H9 (cell line): Measurements from ENCODE around the gene NDUFA1. TPM values are rescaled to one million over a fixed set of nuclear protein-coding genes. Genes with fewer than 3 reads are reported as not detected.
A peak's percentile ranks its signal among the peaks of the same experiment; 100 is the strongest.

Experiments
- DNase-seq: peaks from one replicate; pipeline ENCODE4 v3.0.0-alpha.2; 2017
- H2AFZ ChIP-seq: one replicate; pipeline ENCODE4 v1.6.1; 2013; ENCODE audit warnings: mild to moderate bottlenecking, low read length, control low read depth, moderate library complexity
- H2AK5ac ChIP-seq: 2 replicates; pipeline ENCODE4 v1.6.1; 2013; ENCODE audit warnings: low read length, control low read depth, mixed read lengths; ENCODE audit not compliant: insufficient read length
- H2BK120ac ChIP-seq: one replicate; pipeline ENCODE4 v1.6.1; 2013; ENCODE audit warnings: low read depth, mild to moderate bottlenecking, low read length, control low read depth, inconsistent platforms; ENCODE audit not compliant: poor library complexity, severe bottlenecking
- H2BK12ac ChIP-seq: 2 replicates; pipeline ENCODE4 v1.6.1; 2013; ENCODE audit warnings: low read length, control low read depth, mixed read lengths, low read depth; ENCODE audit not compliant: insufficient read length
- H2BK15ac ChIP-seq: 2 replicates; pipeline ENCODE4 v1.6.1; 2013; ENCODE audit warnings: low read depth, low read length, control low read depth
- H2BK20ac ChIP-seq: one replicate; pipeline ENCODE4 v1.6.1; 2013; ENCODE audit warnings: low read depth, mild to moderate bottlenecking, low read length, control low read depth, inconsistent platforms; ENCODE audit not compliant: poor library complexity, severe bottlenecking
- H2BK5ac ChIP-seq: 2 replicates; pipeline ENCODE4 v1.6.1; 2013; ENCODE audit warnings: low read length, control low read depth, mixed read lengths; ENCODE audit not compliant: insufficient read length
- H3K14ac ChIP-seq: 2 replicates; pipeline ENCODE4 v1.6.1; 2013; ENCODE audit warnings: low read length, control low read depth; ENCODE audit not compliant: insufficient read depth
- H3K18ac ChIP-seq: 2 replicates; pipeline ENCODE4 v1.6.1; 2013; ENCODE audit warnings: low read depth, mild to moderate bottlenecking, mixed read lengths, low read length, control low read depth; ENCODE audit not compliant: insufficient read length
- H3K23ac ChIP-seq: 2 replicates; pipeline ENCODE4 v1.6.1; 2013; ENCODE audit warnings: low read length, control low read depth, mixed read lengths, low read depth; ENCODE audit not compliant: insufficient read length
- H3K23me2 ChIP-seq: 2 replicates; pipeline ENCODE4 v1.6.1; 2013; ENCODE audit warnings: low read depth, mild to moderate bottlenecking, mixed read lengths, low read length, control low read depth; ENCODE audit not compliant: insufficient read length, poor library complexity, severe bottlenecking
- H3K27ac ChIP-seq: 2 replicates; pipeline ENCODE4 v1.5.1; 2013; ENCODE audit warnings: low read length, control low read depth, mixed read lengths, low read depth; ENCODE audit not compliant: insufficient read length
- H3K27me3 ChIP-seq: 2 replicates; pipeline ENCODE4 v1.6.1; 2013; ENCODE audit warnings: low read length, control low read depth, inconsistent platforms; ENCODE audit not compliant: insufficient read depth
- H3K4ac ChIP-seq: 2 replicates; pipeline ENCODE4 v1.6.1; 2013; ENCODE audit warnings: low read depth, mild to moderate bottlenecking, control low read depth, inconsistent platforms, low read length, moderate library complexity
- H3K4me1 ChIP-seq: 2 replicates; pipeline ENCODE4 v1.6.1; 2013; ENCODE audit warnings: low read length, control low read depth, inconsistent platforms; ENCODE audit not compliant: insufficient read depth
- H3K4me2 ChIP-seq: 2 replicates; pipeline ENCODE4 v1.6.1; 2013; ENCODE audit warnings: low read length, control low read depth, mixed read lengths; ENCODE audit not compliant: insufficient read length, insufficient read depth
- H3K56ac ChIP-seq: 2 replicates; pipeline ENCODE4 v1.6.1; 2013; ENCODE audit warnings: low read depth, mild to moderate bottlenecking, mixed read lengths, low read length, control low read depth; ENCODE audit not compliant: insufficient read length
- H3K79me1 ChIP-seq: 2 replicates; pipeline ENCODE4 v1.6.1; 2013; ENCODE audit warnings: low read depth, mild to moderate bottlenecking, moderate library complexity, low read length, control low read depth, inconsistent platforms; ENCODE audit not compliant: insufficient read depth, poor library complexity, severe bottlenecking
- H3K79me2 ChIP-seq: 2 replicates; pipeline ENCODE4 v1.6.1; 2013; ENCODE audit warnings: low read length, control low read depth, inconsistent platforms; ENCODE audit not compliant: insufficient read depth
- H3K9ac ChIP-seq: 2 replicates; pipeline ENCODE4 v1.6.1; 2013; ENCODE audit warnings: low read length, control low read depth, mixed read lengths; ENCODE audit not compliant: insufficient read length; ENCODE audit errors: extremely low read depth
- H3K9me3 ChIP-seq: one replicate; pipeline ENCODE4 v1.6.1; 2013; ENCODE audit warnings: low read depth, low read length, inconsistent platforms; ENCODE audit not compliant: control insufficient read depth
- H3T11ph ChIP-seq: one replicate; pipeline ENCODE4 v1.6.1; 2013; ENCODE audit warnings: mild to moderate bottlenecking, low read length, control low read depth, inconsistent platforms
- H4K20me1 ChIP-seq: one replicate; pipeline ENCODE4 v1.6.1; 2013; ENCODE audit not compliant: control insufficient read depth, insufficient read length, insufficient read depth
- H4K5ac ChIP-seq: 2 replicates; pipeline ENCODE4 v1.6.1; 2013; ENCODE audit warnings: low read depth, mild to moderate bottlenecking, mixed read lengths, low read length, control low read depth; ENCODE audit not compliant: insufficient read length
- H4K8ac ChIP-seq: replicated peaks from 2 replicates; pipeline ENCODE4 v1.6.1; 2013; ENCODE audit warnings: low read length, control low read depth, mixed read lengths, low read depth; ENCODE audit not compliant: insufficient read length
- H4K91ac ChIP-seq: 2 replicates; pipeline ENCODE4 v1.6.1; 2013; ENCODE audit warnings: low read depth, mild to moderate bottlenecking, moderate library complexity, mixed read lengths, low read length, control low read depth; ENCODE audit not compliant: insufficient read length
- H3K27ac Mint-ChIP-seq, 3 experiments: 2 replicates in 2 of 3; 3 replicates in 1 of 3; pipeline ENCODE4 v1.8.0; 2020 to 2021; ENCODE audit warnings: mixed read lengths in 3 of 3, mild to moderate bottlenecking in 1 of 3, moderate library complexity in 1 of 3
- H3K27me3 Mint-ChIP-seq: 2 replicates; pipeline ENCODE4 v1.8.0; 2021; ENCODE audit warnings: low read depth, mild to moderate bottlenecking, moderate library complexity, mixed read lengths
- H3K36me3 Mint-ChIP-seq, 3 experiments: 2 replicates in 2 of 3; 3 replicates in 1 of 3; pipeline ENCODE4 v1.8.0; 2020 to 2021; ENCODE audit warnings: low read depth in 3 of 3, mixed read lengths in 3 of 3; ENCODE audit not compliant: insufficient read depth in 1 of 3
- H3K4me1 Mint-ChIP-seq, 2 experiments: 2 replicates each; pipeline ENCODE4 v1.8.0; 2020; ENCODE audit warnings: mixed read lengths in 2 of 2
- H3K4me3 Mint-ChIP-seq, 2 experiments: 2 replicates in 1 of 2; 3 replicates in 1 of 2; pipeline ENCODE4 v1.8.0; 2020 to 2021; ENCODE audit warnings: mild to moderate bottlenecking in 2 of 2, mixed read lengths in 2 of 2, moderate library complexity in 1 of 2
- H3K9me3 Mint-ChIP-seq, 2 experiments: 2 replicates in 1 of 2; 3 replicates in 1 of 2; pipeline ENCODE4 v1.8.0; 2020; ENCODE audit warnings: mild to moderate bottlenecking in 2 of 2, mixed read lengths in 2 of 2, moderate library complexity in 1 of 2
- CTCF ChIP-seq: fragments of 200-600 bp; sonication (generic); conservative IDR thresholded peaks from 3 replicates; pipeline ENCODE4 v1.8.0; 2021; ENCODE audit warnings: antibody characterized with exemption, mild to moderate bottlenecking
- WGBS: extraction: QIAGEN DNeasy Blood & Tissue Kit; methylation state at CpG from one replicate; pipeline ENCODE4 v1.1.7; 2013; ENCODE audit warnings: missing lambda C conversion rate, low lambda C conversion rate, mixed read lengths; ENCODE audit not compliant: insufficient read length; ENCODE audit errors: extremely low coverage; 5-methylcytosine and 5-hydroxymethylcytosine counted together
- total RNA-seq: library from RNA; stranded (reverse); gene quantifications from 2 replicates; pipeline ENCODE4 v1.2.1, GENCODE V29; 2021

Gene NDUFA1
- total RNA-seq, 1 experiment from 2014 or later = 69.4 TPM

GRCh38 chrX:119895843-119896326, 24.3 kb downstream of the NDUFA1 start, which contains the start of gene AKAP14:
TSS of gene AKAP14 (plus strand) at chrX:119895893. CDS start at chrX:119903224, 7,331 bp downstream.
- H2BK15ac ChIP-seq = no peak within 1 kb of the TSS
- 0 out of 2 replicates have a peak, but pooled peaks cover 2% of the 10 kb centered on the region for H3K4me1 ChIP-seq
- no peak within 1 kb of the TSS for H4K8ac ChIP-seq
- peaks cover 19% of the 10 kb centered on the region for H3K9me3 ChIP-seq
- no peak within 1 kb of the TSS for H4K91ac ChIP-seq
- no peak within 1 kb of the TSS for H2BK12ac ChIP-seq
- H3K14ac ChIP-seq = no peak within 1 kb of the TSS
- H3K79me2 ChIP-seq = no peaks in the 10 kb centered on the region
- H3K9me3 Mint-ChIP-seq = peaks cover 42 to 60% of the 10 kb centered on the region in 2 experiments
- H2BK20ac ChIP-seq = no peak within 1 kb of the TSS
- no peaks in the 10 kb centered on the region for H4K20me1 ChIP-seq
- no peak within 1 kb of the TSS for H4K5ac ChIP-seq
- H3K4me2 ChIP-seq = peak within 1 kb of the TSS; percentile 39
- H3K27ac Mint-ChIP-seq = peak within 1 kb of the TSS in 1 of 3 experiments; percentile 71; a peak in 2 of 7 replicates
- H3K4me1 Mint-ChIP-seq = peaks cover 4 to 6% of the 10 kb centered on the region in 2 experiments
- no peak within 1 kb of the TSS for H3T11ph ChIP-seq
- no peak within 1 kb of the TSS for H3K56ac ChIP-seq
- H3K27me3 Mint-ChIP-seq = no peaks in the 10 kb centered on the region
- no peak within 1 kb of the TSS for H3K23ac ChIP-seq
- no peaks in the 10 kb centered on the region for H3K23me2 ChIP-seq
- peaks cover 0 to 5% (median 2%) of the 10 kb centered on the region in 3 experiments; a peak in 1 of 7 replicates for H3K36me3 Mint-ChIP-seq
- peak; percentile 46 for DNase-seq
- TF ChIP-seq CTCF = no peak
- H3K18ac ChIP-seq = no peak within 1 kb of the TSS
- no peaks in the 10 kb centered on the region for H3K79me1 ChIP-seq
- H2BK120ac ChIP-seq = no peak within 1 kb of the TSS
- H2BK5ac ChIP-seq = no peak within 1 kb of the TSS
- H3K27me3 ChIP-seq = no peaks in the 10 kb centered on the region
- peak within 1 kb of the TSS in 1 of 2 experiments; percentile 54; a peak in 2 of 5 replicates for H3K4me3 Mint-ChIP-seq
- no peak within 1 kb of the TSS for H3K27ac ChIP-seq
- no CpG with 5 or more reads among the region's 4 CpGs for WGBS
- no peak within 1 kb of the TSS for H2AFZ ChIP-seq
- H3K9ac ChIP-seq = no peak within 1 kb of the TSS
- no peak within 1 kb of the TSS for H2AK5ac ChIP-seq
- H3K4ac ChIP-seq = no peak within 1 kb of the TSS
